Measurements from ENCODE around the gene TMEM169. TPM values are rescaled to one million over a fixed set of nuclear protein-coding genes. Genes with fewer than 3 reads are reported as not detected.
A peak's percentile ranks its signal among the peaks of the same experiment; 100 is the strongest.

TMEM169 gene
- polyA plus RNA-seq, 2 donors: 0.04 to 0.07 TPM

- Histone ChIP-seq H3K27me3 (ENCODE audit: control insufficient read depth in 1 of 2, insufficient read depth in 2 of 2, low read length in 2 of 2) (no peaks in the 10 kb centered on the region), H3K9me3 (ENCODE audit: control insufficient read depth in 2 of 2, insufficient read depth in 1 of 2, low read depth in 1 of 2, low read length in 1 of 2) (no peaks in the 10 kb centered on the region), H3K27ac (ENCODE audit: low read depth in 2 of 2, low read length in 1 of 2) (peak overlapping the region in 1 of 2 donors; percentile 40), H3K36me3 (ENCODE audit: control insufficient read depth in 2 of 2, insufficient read depth in 2 of 2, low read length in 1 of 2) (peaks cover 5 to 6% of the 10 kb centered on the region in 2 donors), H3K4me1 (ENCODE audit: control insufficient read depth in 2 of 2, insufficient read depth in 2 of 2, low read length in 1 of 2) (peaks cover 0 to 3% of the 10 kb centered on the region in 2 donors), H3K4me3 (ENCODE audit: low read depth in 1 of 2, low read length in 2 of 2) (peak overlapping the region in 1 of 2 donors; percentile 96)
- 2 to 4% methylated on average over 10 of the region's 10 CpGs for WGBS, 2 donors
Measured at GRCh38 chr2:216109962-216110614, 28.4 kb downstream of the TMEM169 start.

- H3K36me3 ChIP-seq (ENCODE audit: control insufficient read depth in 2 of 2, insufficient read depth in 2 of 2, low read length in 1 of 2): peaks cover 5 to 6% of the 10 kb centered on the region in 2 donors
- no peaks in the 10 kb centered on the region for H3K9me3 ChIP-seq (ENCODE audit: control insufficient read depth in 2 of 2, insufficient read depth in 1 of 2, low read depth in 1 of 2, low read length in 1 of 2)
- H3K27ac ChIP-seq (ENCODE audit: low read depth in 2 of 2, low read length in 1 of 2): no peak overlapping the region
- H3K4me1 ChIP-seq (ENCODE audit: control insufficient read depth in 2 of 2, insufficient read depth in 2 of 2, low read length in 1 of 2): peaks cover 0 to 3% of the 10 kb centered on the region in 2 donors
- 2 to 13% methylated on average over 1 of the region's 1 CpG for WGBS, 2 donors
- H3K4me3 ChIP-seq (ENCODE audit: low read depth in 1 of 2, low read length in 2 of 2): peak overlapping the region in 1 of 2 donors; percentile 96
- no peaks in the 10 kb centered on the region for H3K27me3 ChIP-seq (ENCODE audit: control insufficient read depth in 1 of 2, insufficient read depth in 2 of 2, low read length in 2 of 2)
Measured at GRCh38 chr2:216110620-216111019, 28.9 kb downstream of the TMEM169 start.

GRCh38 chr2:216111122-216111521, 29.4 kb downstream of the TMEM169 start:
- no peaks in the 10 kb centered on the region for H3K9me3 ChIP-seq (ENCODE audit: control insufficient read depth in 2 of 2, insufficient read depth in 1 of 2, low read depth in 1 of 2, low read length in 1 of 2)
- WGBS, 2 donors: 77 to 78% methylated on average over 7 of the region's 7 CpGs
- H3K4me3 ChIP-seq (ENCODE audit: low read depth in 1 of 2, low read length in 2 of 2): no peak overlapping the region
- H3K27me3 ChIP-seq (ENCODE audit: control insufficient read depth in 1 of 2, insufficient read depth in 2 of 2, low read length in 2 of 2): no peaks in the 10 kb centered on the region
- H3K27ac ChIP-seq (ENCODE audit: low read depth in 2 of 2, low read length in 1 of 2): no peak overlapping the region
- H3K4me1 ChIP-seq (ENCODE audit: control insufficient read depth in 2 of 2, insufficient read depth in 2 of 2, low read length in 1 of 2): peaks cover 0 to 3% of the 10 kb centered on the region in 2 donors
- H3K36me3 ChIP-seq (ENCODE audit: control insufficient read depth in 2 of 2, insufficient read depth in 2 of 2, low read length in 1 of 2): peaks cover 5 to 6% of the 10 kb centered on the region in 2 donors

GRCh38 chr2:216112926-216113325, 31.2 kb downstream of the TMEM169 start:
- Histone ChIP-seq H3K27ac (ENCODE audit: low read depth in 2 of 2, low read length in 1 of 2) (no peak overlapping the region), H3K9me3 (ENCODE audit: control insufficient read depth in 2 of 2, insufficient read depth in 1 of 2, low read depth in 1 of 2, low read length in 1 of 2) (no peaks in the 10 kb centered on the region), H3K4me3 (ENCODE audit: low read depth in 1 of 2, low read length in 2 of 2) (no peak overlapping the region), H3K27me3 (ENCODE audit: control insufficient read depth in 1 of 2, insufficient read depth in 2 of 2, low read length in 2 of 2) (no peaks in the 10 kb centered on the region), H3K36me3 (ENCODE audit: control insufficient read depth in 2 of 2, insufficient read depth in 2 of 2, low read length in 1 of 2) (peaks cover 6 to 7% of the 10 kb centered on the region in 2 donors), H3K4me1 (ENCODE audit: control insufficient read depth in 2 of 2, insufficient read depth in 2 of 2, low read length in 1 of 2) (peaks cover 0 to 3% of the 10 kb centered on the region in 2 donors)
- 67 to 68% methylated on average over 4 of the region's 4 CpGs for WGBS, 2 donors

- Histone ChIP-seq H3K4me1 (ENCODE audit: control insufficient read depth in 2 of 2, insufficient read depth in 2 of 2, low read length in 1 of 2) (peaks cover 0 to 3% of the 10 kb centered on the region in 2 donors), H3K36me3 (ENCODE audit: control insufficient read depth in 2 of 2, insufficient read depth in 2 of 2, low read length in 1 of 2) (peaks cover 6 to 7% of the 10 kb centered on the region in 2 donors), H3K9me3 (ENCODE audit: control insufficient read depth in 2 of 2, insufficient read depth in 1 of 2, low read depth in 1 of 2, low read length in 1 of 2) (no peaks in the 10 kb centered on the region), H3K27ac (ENCODE audit: low read depth in 2 of 2, low read length in 1 of 2) (no peak overlapping the region), H3K27me3 (ENCODE audit: control insufficient read depth in 1 of 2, insufficient read depth in 2 of 2, low read length in 2 of 2) (no peaks in the 10 kb centered on the region), H3K4me3 (ENCODE audit: low read depth in 1 of 2, low read length in 2 of 2) (no peak overlapping the region)
- 81 to 84% methylated on average over 3 of the region's 3 CpGs for WGBS, 2 donors
Measured at GRCh38 chr2:216113572-216113971, 31.9 kb downstream of the TMEM169 start.

GRCh38 chr2:216114382-216114713, 32.6 kb downstream of the TMEM169 start:
- Histone ChIP-seq H3K9me3 (ENCODE audit: control insufficient read depth in 2 of 2, insufficient read depth in 1 of 2, low read depth in 1 of 2, low read length in 1 of 2) (no peaks in the 10 kb centered on the region), H3K4me1 (ENCODE audit: control insufficient read depth in 2 of 2, insufficient read depth in 2 of 2, low read length in 1 of 2) (peaks cover 0 to 3% of the 10 kb centered on the region in 2 donors), H3K36me3 (ENCODE audit: control insufficient read depth in 2 of 2, insufficient read depth in 2 of 2, low read length in 1 of 2) (peaks cover 7 to 10% of the 10 kb centered on the region in 2 donors), H3K27me3 (ENCODE audit: control insufficient read depth in 1 of 2, insufficient read depth in 2 of 2, low read length in 2 of 2) (no peaks in the 10 kb centered on the region), H3K4me3 (ENCODE audit: low read depth in 1 of 2, low read length in 2 of 2) (no peak overlapping the region), H3K27ac (ENCODE audit: low read depth in 2 of 2, low read length in 1 of 2) (peak overlapping the region in 1 of 2 donors; percentile 82)
- 38 to 39% methylated on average over 4 of the region's 4 CpGs for WGBS, 2 donors

- Histone ChIP-seq H3K9me3 (ENCODE audit: control insufficient read depth in 2 of 2, insufficient read depth in 1 of 2, low read depth in 1 of 2, low read length in 1 of 2) (no peaks in the 10 kb centered on the region), H3K27me3 (ENCODE audit: control insufficient read depth in 1 of 2, insufficient read depth in 2 of 2, low read length in 2 of 2) (no peaks in the 10 kb centered on the region), H3K27ac (ENCODE audit: low read depth in 2 of 2, low read length in 1 of 2) (peak overlapping the region; percentile 82 to 83), H3K4me3 (ENCODE audit: low read depth in 1 of 2, low read length in 2 of 2) (peak overlapping the region; percentile 33 to 47), H3K4me1 (ENCODE audit: control insufficient read depth in 2 of 2, insufficient read depth in 2 of 2, low read length in 1 of 2) (peaks cover 0 to 3% of the 10 kb centered on the region in 2 donors), H3K36me3 (ENCODE audit: control insufficient read depth in 2 of 2, insufficient read depth in 2 of 2, low read length in 1 of 2) (peaks cover 7 to 10% of the 10 kb centered on the region in 2 donors)
- 4% methylated on average over 29 of the region's 29 CpGs for WGBS, 2 donors
Measured at GRCh38 chr2:216114714-216115531, 33.2 kb downstream of the TMEM169 start.

GRCh38 chr2:216116418-216116817, 34.7 kb downstream of the TMEM169 start:
- Histone ChIP-seq H3K4me1 (ENCODE audit: control insufficient read depth in 2 of 2, insufficient read depth in 2 of 2, low read length in 1 of 2) (peaks cover 0 to 3% of the 10 kb centered on the region in 2 donors), H3K27me3 (ENCODE audit: control insufficient read depth in 1 of 2, insufficient read depth in 2 of 2, low read length in 2 of 2) (no peaks in the 10 kb centered on the region), H3K9me3 (ENCODE audit: control insufficient read depth in 2 of 2, insufficient read depth in 1 of 2, low read depth in 1 of 2, low read length in 1 of 2) (no peaks in the 10 kb centered on the region), H3K36me3 (ENCODE audit: control insufficient read depth in 2 of 2, insufficient read depth in 2 of 2, low read length in 1 of 2) (peaks cover 7 to 12% of the 10 kb centered on the region in 2 donors), H3K27ac (ENCODE audit: low read depth in 2 of 2, low read length in 1 of 2) (no peak overlapping the region), H3K4me3 (ENCODE audit: low read depth in 1 of 2, low read length in 2 of 2) (no peak overlapping the region)
- WGBS, 2 donors: 96 to 97% methylated on average over 1 of the region's 1 CpG

GRCh38 chr2:216117561-216118340, 36.0 kb downstream of the TMEM169 start:
- Histone ChIP-seq H3K4me1 (ENCODE audit: control insufficient read depth in 2 of 2, insufficient read depth in 2 of 2, low read length in 1 of 2) (peaks cover 0 to 3% of the 10 kb centered on the region in 2 donors), H3K27me3 (ENCODE audit: control insufficient read depth in 1 of 2, insufficient read depth in 2 of 2, low read length in 2 of 2) (no peaks in the 10 kb centered on the region), H3K4me3 (ENCODE audit: low read depth in 1 of 2, low read length in 2 of 2) (no peak overlapping the region), H3K36me3 (ENCODE audit: control insufficient read depth in 2 of 2, insufficient read depth in 2 of 2, low read length in 1 of 2) (peaks cover 12 to 16% of the 10 kb centered on the region in 2 donors), H3K9me3 (ENCODE audit: control insufficient read depth in 2 of 2, insufficient read depth in 1 of 2, low read depth in 1 of 2, low read length in 1 of 2) (no peaks in the 10 kb centered on the region), H3K27ac (ENCODE audit: low read depth in 2 of 2, low read length in 1 of 2) (no peak overlapping the region)
- WGBS, 2 donors: 79 to 82% methylated on average over 4 of the region's 4 CpGs
